Measurements from ENCODE around the gene SPATA18.
"Not testable (repeated sequence)": the region's sequence is repeated elsewhere in the genome, so short reads cannot be mapped to it uniquely, and the experiment has no call there.

Gene SPATA18

DNA sequence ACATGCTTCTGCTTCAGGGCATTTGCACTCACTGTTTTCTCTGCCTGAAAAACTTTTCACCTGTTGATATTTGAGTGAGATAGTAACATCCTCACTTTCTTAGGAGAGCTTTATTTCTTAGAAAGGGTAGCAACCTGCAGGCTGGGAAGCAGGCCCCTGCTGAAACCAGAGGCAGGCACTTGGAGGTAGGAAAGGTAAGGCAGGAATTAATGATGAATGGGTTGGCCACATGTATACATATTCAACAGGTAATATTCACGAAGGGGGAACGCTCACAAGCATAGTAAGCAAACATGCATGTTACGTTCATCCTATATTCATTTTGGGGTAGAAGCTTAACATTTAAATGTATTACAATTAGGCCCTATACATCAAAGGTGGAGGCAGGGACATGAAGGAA is 3.1 kb downstream of the SPATA18 start:
- no peak for DNase-seq

DNA sequence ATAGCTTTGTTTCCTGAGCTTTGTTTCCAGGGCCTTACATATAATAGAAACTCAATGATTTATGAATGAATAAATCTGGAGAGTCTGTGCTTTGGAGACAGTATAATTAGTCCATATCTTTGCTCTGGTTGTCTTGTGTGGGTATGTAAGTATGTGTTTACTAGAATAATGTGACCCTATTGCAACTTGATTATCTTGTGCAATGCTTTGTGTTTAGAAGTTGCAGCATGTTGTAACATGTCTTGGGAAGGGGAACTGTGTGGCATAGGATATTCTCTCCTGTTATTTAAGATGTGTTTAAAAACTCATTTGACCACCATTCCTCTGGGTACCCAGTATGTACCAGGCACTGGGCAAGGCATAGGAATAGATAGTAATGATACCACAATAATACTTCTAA is 6.1 kb downstream of the SPATA18 start:
- peak; percentile 13 to 57 (median 47) for DNase-seq

- no peak for DNase-seq
Observed at GRCh38 chr4:52058275-52058674, 7.2 kb downstream of the SPATA18 start.

- DNase-seq: peak; percentile 41 to 59 (median 55)
Observed at GRCh38 chr4:52059372-52059771, 8.3 kb downstream of the SPATA18 start.

DNA sequence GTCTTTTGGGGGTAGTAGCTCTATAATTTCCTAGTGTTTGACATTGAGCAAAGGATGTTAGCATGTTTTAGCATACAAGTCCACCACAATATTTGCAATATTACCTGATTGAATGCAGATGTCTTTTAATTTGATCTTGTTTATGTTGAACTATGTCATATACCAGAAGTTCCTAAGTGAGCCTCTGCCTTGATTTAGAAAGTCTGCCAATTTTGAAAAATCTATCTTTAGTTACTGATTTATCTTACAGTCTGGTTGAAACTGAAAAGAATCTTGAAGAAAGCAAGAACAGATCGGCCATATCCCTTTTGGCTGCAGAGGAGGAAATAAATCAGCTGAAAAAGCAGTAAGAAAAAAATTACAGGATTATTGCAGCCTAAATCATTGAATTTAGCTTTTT is 18.5 kb downstream of the SPATA18 start:
- DNase-seq: no peak

- DNase-seq: no peak
Observed at GRCh38 chr4:52071791-52072546, 20.9 kb downstream of the SPATA18 start.

DNA sequence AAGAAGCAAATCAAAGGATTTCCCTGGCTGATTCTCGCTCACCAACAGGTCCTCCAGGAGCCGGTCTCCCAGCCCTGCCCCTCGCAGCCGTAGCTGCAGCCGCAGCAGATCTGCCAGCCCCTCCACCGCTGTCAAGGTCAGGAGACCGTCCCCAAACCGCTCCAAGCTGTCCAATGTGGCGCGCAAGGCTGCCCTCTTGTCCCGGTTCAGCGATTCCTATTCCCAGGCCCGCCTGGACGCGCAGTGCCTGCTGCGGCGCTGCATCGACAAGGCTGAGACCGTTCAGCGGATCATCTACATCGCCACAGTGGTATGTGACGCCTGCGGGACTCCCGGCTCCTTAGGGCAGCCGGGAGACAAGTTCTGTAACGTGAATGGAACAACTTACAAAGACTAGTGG is 25.6 kb downstream of the SPATA18 start:
- DNase-seq: no peak

- no peak for DNase-seq
Observed at GRCh38 chr4:52079659-52080058, 28.6 kb downstream of the SPATA18 start.

DNA sequence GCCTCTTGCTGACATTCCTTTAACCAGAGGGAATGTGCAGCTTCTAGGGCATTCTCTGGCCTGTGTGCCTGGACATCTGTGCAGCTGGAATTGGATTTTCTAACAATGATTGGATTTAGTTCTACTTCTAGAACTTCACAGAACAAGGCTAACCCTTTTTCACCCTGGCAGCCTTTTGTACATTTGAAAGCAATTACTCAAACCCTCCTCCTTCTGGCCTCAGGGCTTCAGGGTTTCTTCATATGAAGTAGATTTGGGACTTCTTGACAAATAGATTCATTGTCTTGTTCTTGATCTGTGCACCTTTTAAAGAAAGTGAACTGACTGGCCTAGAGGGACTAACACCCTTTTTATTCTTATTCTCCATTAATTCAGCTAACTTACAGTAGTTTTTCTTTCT is 30.1 kb downstream of the SPATA18 start:
- no peak for DNase-seq

GRCh38 chr4:52086425-52086824 is 35.3 kb downstream of the SPATA18 start:
- not testable (repeated sequence) for DNase-seq

DNA sequence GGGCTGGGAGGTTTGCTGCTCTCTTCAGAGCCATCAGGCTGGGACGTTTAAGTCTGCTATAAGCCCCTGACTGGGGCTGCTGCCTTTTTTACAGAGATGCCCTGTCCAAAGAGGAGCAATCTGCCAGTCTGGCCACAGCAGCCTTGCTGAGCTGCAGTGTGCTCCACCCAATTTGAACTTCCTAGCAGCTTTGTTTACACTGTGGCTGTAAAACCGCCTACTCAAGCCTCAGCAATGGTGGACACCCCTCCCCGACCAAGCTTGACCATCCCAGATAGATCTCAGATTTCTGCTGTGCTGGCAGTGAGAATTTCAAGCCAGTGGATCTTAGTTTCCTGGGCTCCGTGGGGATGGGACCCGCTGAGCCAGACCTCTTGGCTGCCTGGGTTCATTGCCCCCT is 40.7 kb downstream of the SPATA18 start:
- DNase-seq: no peak

GRCh38 chr4:52093466-52093865 is 42.4 kb downstream of the SPATA18 start:
- peak in 1 of 3 donors; percentile 2 for DNase-seq

GRCh38 chr4:52094376-52095145 is 43.5 kb downstream of the SPATA18 start:
- DNase-seq: no peak

GRCh38 chr4:52095374-52095773 is 44.3 kb downstream of the SPATA18 start:
- DNase-seq: no peak

GRCh38 chr4:52096048-52096447 is 44.9 kb downstream of the SPATA18 start:
- peak in 1 of 3 donors; percentile 3 for DNase-seq

- peak; percentile 29 to 66 (median 62) for DNase-seq
Observed at GRCh38 chr4:52098618-52099017, 47.5 kb downstream of the SPATA18 start.

GRCh38 chr4:52099860-52100461 is 48.9 kb downstream of the SPATA18 start:
- no peak for DNase-seq

GRCh38 chr4:52102587-52102986 is 51.5 kb downstream of the SPATA18 start:
- peak in 2 of 3 donors; percentile 22 to 59 for DNase-seq

- DNase-seq: no peak
Observed at GRCh38 chr4:52103319-52103718, 52.2 kb downstream of the SPATA18 start.

DNA sequence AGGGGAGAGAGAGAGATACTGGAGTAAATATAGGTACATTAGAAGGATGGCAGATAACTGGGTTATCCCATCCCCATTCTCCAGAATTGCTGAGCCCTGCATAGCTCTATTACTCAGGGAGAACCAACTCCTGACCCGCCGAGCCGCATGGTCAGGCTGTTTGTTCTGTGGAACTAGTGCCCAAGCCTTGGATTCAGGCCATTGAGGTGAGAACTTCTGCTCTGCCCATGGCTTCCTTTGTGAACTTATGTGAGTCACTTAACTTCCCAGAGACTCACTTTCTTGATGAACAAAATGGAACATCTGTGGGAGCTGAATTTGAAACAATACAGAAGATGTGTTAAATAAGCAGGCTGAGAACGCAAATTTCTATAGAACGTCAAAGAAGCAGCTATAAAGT is 54.2 kb downstream of the SPATA18 start:
- DNase-seq: no peak

DNA sequence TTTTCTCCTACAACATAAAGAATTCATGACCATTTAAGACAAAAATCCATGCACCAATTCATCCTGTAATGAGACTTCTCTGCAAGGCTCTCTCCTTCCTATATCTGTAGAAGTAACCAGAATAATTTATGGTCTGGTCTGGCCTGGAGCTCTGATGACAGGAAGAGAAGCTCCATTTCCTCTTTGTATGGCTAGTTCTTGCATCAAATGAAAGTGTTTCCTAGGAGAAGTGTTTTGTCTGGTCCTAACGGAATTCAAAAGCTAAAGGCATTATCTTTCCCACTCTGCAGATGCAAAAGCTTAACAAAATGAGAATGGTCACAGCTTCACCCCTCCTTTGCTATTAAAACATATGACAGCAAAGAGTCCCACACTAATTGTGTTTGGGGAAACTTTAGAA is 55.1 kb downstream of the SPATA18 start:
- DNase-seq: peak in 1 of 3 donors; percentile 7

DNA sequence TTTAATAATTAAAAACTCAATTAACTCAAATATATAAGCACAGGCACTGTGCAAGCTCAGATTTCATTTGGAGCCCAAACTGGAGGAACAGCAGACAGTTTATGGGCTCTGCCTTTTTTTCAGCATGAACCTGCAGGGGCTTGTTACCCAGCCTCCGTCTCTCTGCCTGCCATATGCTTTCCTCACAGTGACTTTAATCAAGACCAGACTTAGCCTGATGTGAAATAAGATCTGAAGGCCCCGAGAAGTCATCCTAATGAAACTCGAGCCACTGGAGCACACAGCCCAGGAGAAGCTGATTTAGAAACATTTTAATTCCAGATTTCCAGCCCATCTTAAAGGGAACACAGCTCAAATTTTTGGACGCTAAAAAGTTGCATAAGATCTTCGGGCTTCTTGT is 55.6 kb downstream of the SPATA18 start:
- no peak for DNase-seq

DNA sequence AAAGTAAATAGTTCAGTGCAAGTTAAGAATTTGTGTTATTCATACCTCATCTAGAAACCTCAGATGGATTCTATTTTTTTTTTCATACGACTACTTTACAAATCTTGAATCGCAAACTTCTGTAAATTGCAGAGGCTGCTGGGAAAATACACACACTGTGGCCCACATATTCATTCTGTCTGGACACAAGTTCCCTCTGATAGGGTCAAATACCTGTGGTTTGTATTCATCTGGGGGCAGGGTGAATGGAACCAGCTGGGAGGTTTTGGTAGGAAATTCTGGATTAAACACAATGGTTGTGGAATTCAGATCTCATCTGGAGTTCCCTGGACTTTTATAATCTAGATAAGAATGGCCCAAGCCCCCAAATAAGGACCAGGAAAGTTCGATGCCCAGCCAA is 56.2 kb downstream of the SPATA18 start:
- DNase-seq: no peak

DNA sequence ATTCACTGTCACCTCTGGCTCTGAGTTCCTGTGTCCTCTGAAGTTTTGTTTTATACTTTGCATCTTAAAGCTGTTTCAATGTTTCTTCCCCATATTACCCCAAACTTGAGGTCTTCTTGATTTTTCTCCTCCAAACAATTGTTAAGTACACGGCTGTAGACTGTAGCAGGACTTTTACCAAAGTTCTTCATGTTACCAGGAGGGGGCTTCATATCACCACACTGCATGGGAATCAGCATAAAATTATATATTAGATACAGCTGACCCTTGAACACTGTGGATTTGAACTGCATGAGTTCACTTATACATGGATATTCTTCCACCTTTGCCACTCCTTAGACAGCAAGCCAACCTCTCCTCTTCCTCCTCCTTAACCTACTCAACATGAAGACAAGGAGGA is 56.6 kb downstream of the SPATA18 start:
- no peak for DNase-seq
